ENCODE results near the gene CDSN.

The CDSN gene

GRCh38 chr6:31162463-31163165 lies 42.4 kb upstream of the CDSN start:
- TF ChIP-seq CTCF (IDR thresholded peaks at IDR 0.05; ENCODE audit: low read depth, low read length), result no peak
- DNase-seq (ENCODE audit: extremely low read depth, low read depth), result no peak

- no peak for TF ChIP-seq CTCF (IDR thresholded peaks at IDR 0.05; ENCODE audit: low read depth, low read length)
- DNase-seq (ENCODE audit: extremely low read depth, low read depth), result no peak
Measured at GRCh38 chr6:31161216-31162126, 41.2 kb upstream of the CDSN start.

- TF ChIP-seq CTCF (IDR thresholded peaks at IDR 0.05; ENCODE audit: low read depth, low read length), result no peak; the same call in 1 of the 2 replicates
- DNase-seq (ENCODE audit: extremely low read depth, low read depth), result no peak
Measured at GRCh38 chr6:31158863-31159855, 38.9 kb upstream of the CDSN start.

GRCh38 chr6:31158140-31158862 lies 38.1 kb upstream of the CDSN start, which contains the start of gene TCF19:
TSS of gene TCF19 (plus strand) at chr6:31158589. CDS start at chr6:31159470, 881 bp downstream.
- TF ChIP-seq CTCF (IDR thresholded peaks at IDR 0.05; ENCODE audit: low read depth, low read length), result no peak
- peak; percentile 98 for DNase-seq (ENCODE audit: extremely low read depth, low read depth)

- DNase-seq (ENCODE audit: extremely low read depth, low read depth), result no peak
- no peak for TF ChIP-seq CTCF (IDR thresholded peaks at IDR 0.05; ENCODE audit: low read depth, low read length)
Measured at GRCh38 chr6:31157513-31158139, 37.4 kb upstream of the CDSN start, which contains the start of gene CCHCR1. TSS of gene CCHCR1 (minus strand) at chr6:31157802. CDS start at chr6:31157600, 202 bp downstream.

GRCh38 chr6:31156641-31157040 lies 36.4 kb upstream of the CDSN start:
- no peak for TF ChIP-seq CTCF (IDR thresholded peaks at IDR 0.05; ENCODE audit: low read depth, low read length)
- DNase-seq (ENCODE audit: extremely low read depth, low read depth), result no peak
